MM.1S (cell line): ENCODE measurements around the gene CD209.

Source experiments
- EZH2 ChIP-seq: fragments of 300-600 bp; sonication (generic); optimal IDR thresholded peaks from 2 replicates; pipeline ENCODE3; 2017; ENCODE audit warnings: low read depth, mild to moderate bottlenecking, antibody characterized with exemption, low read length, mixed read lengths
- EZH2phosphoT487 ChIP-seq: fragments of 300-600 bp; sonication (generic); IDR thresholded peaks from 2 replicates; pipeline ENCODE4 v1.6.1; 2018; ENCODE audit warnings: antibody characterized with exemption, low read length
- TF ChIP-seq, protein P1 (sequence below): fragments of 300-600 bp; sonication (generic); IDR thresholded peaks from 2 replicates; pipeline ENCODE4 v1.5.1; 2016; ENCODE audit warnings: antibody characterized with exemption, low read length, mixed read lengths

DNA sequence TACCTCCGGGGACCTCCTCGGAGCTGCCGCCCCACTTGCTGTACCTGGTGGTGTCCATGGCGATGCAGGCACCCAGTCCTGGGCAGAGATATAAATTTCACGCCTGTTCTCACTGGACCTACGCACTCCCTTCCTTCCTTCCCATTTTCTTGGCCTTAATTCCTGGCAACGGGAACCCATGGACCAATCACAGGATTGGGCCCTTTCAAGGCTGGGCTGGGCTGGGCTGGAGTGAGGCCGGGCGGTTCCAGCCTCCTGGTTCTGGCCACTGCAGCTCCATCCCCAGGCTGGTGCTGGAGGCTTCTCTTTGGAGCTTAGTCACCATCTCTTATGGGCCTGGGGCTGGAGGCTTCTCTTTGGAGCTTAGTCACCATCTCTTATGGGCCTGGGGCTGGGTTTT, 15.3 kb downstream of the CD209 start, which contains the start of gene CLEC4G:
- TF ChIP-seq, protein P1, sequence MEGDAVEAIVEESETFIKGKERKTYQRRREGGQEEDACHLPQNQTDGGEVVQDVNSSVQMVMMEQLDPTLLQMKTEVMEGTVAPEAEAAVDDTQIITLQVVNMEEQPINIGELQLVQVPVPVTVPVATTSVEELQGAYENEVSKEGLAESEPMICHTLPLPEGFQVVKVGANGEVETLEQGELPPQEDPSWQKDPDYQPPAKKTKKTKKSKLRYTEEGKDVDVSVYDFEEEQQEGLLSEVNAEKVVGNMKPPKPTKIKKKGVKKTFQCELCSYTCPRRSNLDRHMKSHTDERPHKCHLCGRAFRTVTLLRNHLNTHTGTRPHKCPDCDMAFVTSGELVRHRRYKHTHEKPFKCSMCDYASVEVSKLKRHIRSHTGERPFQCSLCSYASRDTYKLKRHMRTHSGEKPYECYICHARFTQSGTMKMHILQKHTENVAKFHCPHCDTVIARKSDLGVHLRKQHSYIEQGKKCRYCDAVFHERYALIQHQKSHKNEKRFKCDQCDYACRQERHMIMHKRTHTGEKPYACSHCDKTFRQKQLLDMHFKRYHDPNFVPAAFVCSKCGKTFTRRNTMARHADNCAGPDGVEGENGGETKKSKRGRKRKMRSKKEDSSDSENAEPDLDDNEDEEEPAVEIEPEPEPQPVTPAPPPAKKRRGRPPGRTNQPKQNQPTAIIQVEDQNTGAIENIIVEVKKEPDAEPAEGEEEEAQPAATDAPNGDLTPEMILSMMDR, result no peak
- TF ChIP-seq EZH2phosphoT487 (no peak), EZH2 (no peak)
